SK-N-SH (cell line): Measurements from ENCODE around the gene MPP7. TPM values are rescaled to one million over a fixed set of nuclear protein-coding genes. Genes with fewer than 3 reads are reported as not detected.
"Not testable (repeated sequence)": the region's sequence is repeated elsewhere in the genome, so short reads cannot be mapped to it uniquely, and the experiment has no call there.

Experiments
- CTCF ChIA-PET: fragments of 300-600, 350-600 bp; formaldehyde crosslinking; extraction: SDS; loops from one replicate; lab custom pipeline; 2021; lab: Yijun Ruan, JAX
- POLR2A ChIA-PET: fragments of 350-600 bp; sonication (Branson Sonifier 250); formaldehyde crosslinking; extraction: SDS; loops from one replicate; lab custom pipeline; 2020; ENCODE audit warnings: antibody characterized with exemption, inconsistent platforms; lab: Yijun Ruan, JAX
- DNase-seq: peaks from one replicate; pipeline ENCODE4 v3.0.0; 2012
- H2AFZ ChIP-seq: fragments of 200-600 bp; sonication (generic); 2 replicates; pipeline ENCODE4 v1.8.1; 2016; ENCODE audit warnings: antibody characterized with exemption, mild to moderate bottlenecking, low read depth
- H3F3A ChIP-seq: fragments of 200-600 bp; sonication (generic); replicated peaks from 2 replicates; pipeline ENCODE3; 2016; ENCODE audit warnings: antibody characterized with exemption, mild to moderate bottlenecking; ENCODE audit not compliant: insufficient read depth
- H3K27ac ChIP-seq, 2 experiments: fragments of 200-500 bp in 1 of 2; fragments of 200-600 bp in 1 of 2; sonication (Bioruptor generic) in 1 of 2; sonication (generic), shearing (Covaris generic) in 1 of 2; 2 replicates each; pipeline versions ENCODE4 v1.5.1 to v1.6.1; 2014 to 2016; ENCODE audit warnings: low read depth in 2 of 2, inconsistent platforms in 1 of 2, low read length in 1 of 2, mild to moderate bottlenecking in 1 of 2, mixed read lengths in 1 of 2
- H3K27me3 ChIP-seq: fragments of 200-600 bp; sonication (generic), shearing (Covaris generic); 2 replicates; pipeline ENCODE4 v1.6.1; 2016; ENCODE audit warnings: mixed run types; ENCODE audit not compliant: insufficient read depth
- H3K36me3 ChIP-seq, 2 experiments: fragments of 200-500 bp in 1 of 2; fragments of 200-600 bp in 1 of 2; sonication (Bioruptor generic) in 1 of 2; sonication (generic) in 1 of 2; replicated peaks in 1 of 2; 2 replicates each; pipeline versions ENCODE3 to v1.5.1; 2014 to 2016; ENCODE audit warnings: low read length in 1 of 2, mild to moderate bottlenecking in 1 of 2; ENCODE audit not compliant: insufficient read depth in 2 of 2, control insufficient read depth in 1 of 2
- H3K4me1 ChIP-seq, 2 experiments: fragments of 200-500 bp in 1 of 2; fragments of 200-600 bp in 1 of 2; sonication (Bioruptor generic) in 1 of 2; sonication (generic), shearing (Covaris generic) in 1 of 2; 2 replicates each; pipeline versions ENCODE4 v1.5.1 to v1.6.1; 2014 to 2016; ENCODE audit warnings: low read depth in 1 of 2, low read length in 1 of 2, mixed run types in 1 of 2; ENCODE audit not compliant: insufficient read depth in 2 of 2, control insufficient read depth in 1 of 2
- H3K4me2 ChIP-seq: fragments of 200-600 bp; sonication (generic), shearing (Covaris generic); 2 replicates; pipeline ENCODE4 v1.6.1; 2017; ENCODE audit warnings: mixed run types
- H3K4me3 ChIP-seq, 2 experiments: fragments of 200-500 bp in 1 of 2; fragments of 200-600 bp in 1 of 2; sonication (Bioruptor generic) in 1 of 2; sonication (generic), shearing (Covaris generic) in 1 of 2; 2 replicates each; pipeline versions ENCODE4 v1.5.1 to v1.8.1; 2014 to 2016; ENCODE audit warnings: low read depth in 2 of 2, inconsistent platforms in 1 of 2, low read length in 1 of 2, mild to moderate bottlenecking in 1 of 2, mixed read lengths in 1 of 2, moderate library complexity in 1 of 2
- H3K79me2 ChIP-seq: fragments of 200-600 bp; sonication (generic); 2 replicates; pipeline ENCODE4 v1.8.1; 2017; ENCODE audit warnings: mild to moderate bottlenecking; ENCODE audit not compliant: insufficient read depth
- H3K9ac ChIP-seq: fragments of 200-600 bp; sonication (generic); 2 replicates; pipeline ENCODE4 v1.6.1; 2017; ENCODE audit warnings: mixed run types
- H3K9me2 ChIP-seq: fragments of 200-600 bp; sonication (generic); 2 replicates; pipeline ENCODE4 v1.6.1; 2017; ENCODE audit warnings: mixed run types
- H3K9me3 ChIP-seq: fragments of 200-600 bp; sonication (generic); 2 replicates; pipeline ENCODE4 v1.6.1; 2017; ENCODE audit warnings: mixed run types, mild to moderate bottlenecking, moderate library complexity
- H4K20me1 ChIP-seq: fragments of 200-600 bp; sonication (generic); 2 replicates; pipeline ENCODE4 v1.6.1; 2017; ENCODE audit warnings: mild to moderate bottlenecking, mixed run types; ENCODE audit not compliant: insufficient read depth
- CTCF ChIP-seq: fragments of 200-600 bp; sonication (generic); IDR thresholded peaks from 2 replicates; pipeline ENCODE4 v1.6.1; 2017; ENCODE audit warnings: antibody characterized with exemption, mild to moderate bottlenecking, moderate library complexity
- GATA2 ChIP-seq: sonication (generic); formaldehyde crosslinking; IDR thresholded peaks from 2 replicates; pipeline ENCODE4 v1.5.0; 2020; ENCODE audit warnings: mild to moderate bottlenecking, missing genetic modification reagents
- NFIC ChIP-seq: IDR thresholded peaks from 2 replicates; pipeline ENCODE4 v1.4.0; 2012; ENCODE audit warnings: borderline replicate concordance
- POLR2AphosphoS5 ChIP-seq: IDR thresholded peaks from 2 replicates; pipeline ENCODE4 v1.6.1; 2012; ENCODE audit warnings: low read depth, low read length
- REST ChIP-seq: IDR thresholded peaks from 2 replicates; pipeline ENCODE4 v1.6.1; 2012; ENCODE audit warnings: mild to moderate bottlenecking, low read depth, low read length, moderate library complexity
- SIN3A ChIP-seq: IDR thresholded peaks from 2 replicates; pipeline ENCODE4 v1.6.1; 2012; ENCODE audit warnings: low read depth, mild to moderate bottlenecking, low read length, moderate library complexity, borderline replicate concordance
- SMC3 ChIP-seq: IDR thresholded peaks from 2 replicates; pipeline ENCODE4 v1.6.1; 2012; ENCODE audit warnings: low read depth, low read length, improper control_type of control experiment
- TCF12 ChIP-seq: IDR thresholded peaks from 2 replicates; pipeline ENCODE4 v1.4.0; 2012
- YY1 ChIP-seq: IDR thresholded peaks from 2 replicates; pipeline ENCODE4 v1.4.0; 2012; ENCODE audit warnings: low read depth, mild to moderate bottlenecking
- WGBS: methylation state at CpG from one replicate; pipeline ENCODE4 v1.1.6; 2017; ENCODE audit warnings: low lambda C conversion rate; 5-methylcytosine and 5-hydroxymethylcytosine counted together
- polyA plus RNA-seq, 3 experiments: library from polyadenylated mRNA; depleted of rRNA; stranded (reverse); fragments of >200 nt; gene quantifications; 2 replicates each; pipeline ENCODE4 v1.2.3, GENCODE V29; 2012
- TF ChIP-seq, protein P1 (sequence below): IDR thresholded peaks from 2 replicates; pipeline ENCODE4; 2012
- TF ChIP-seq, protein P2 (sequence below): IDR thresholded peaks from 2 replicates; pipeline ENCODE4 v1.4.0; 2012; ENCODE audit warnings: low read depth

MPP7 gene
- polyA plus RNA-seq, 1 of the 3 experiments (the other 2 are of a cell fraction): not detected

DNA sequence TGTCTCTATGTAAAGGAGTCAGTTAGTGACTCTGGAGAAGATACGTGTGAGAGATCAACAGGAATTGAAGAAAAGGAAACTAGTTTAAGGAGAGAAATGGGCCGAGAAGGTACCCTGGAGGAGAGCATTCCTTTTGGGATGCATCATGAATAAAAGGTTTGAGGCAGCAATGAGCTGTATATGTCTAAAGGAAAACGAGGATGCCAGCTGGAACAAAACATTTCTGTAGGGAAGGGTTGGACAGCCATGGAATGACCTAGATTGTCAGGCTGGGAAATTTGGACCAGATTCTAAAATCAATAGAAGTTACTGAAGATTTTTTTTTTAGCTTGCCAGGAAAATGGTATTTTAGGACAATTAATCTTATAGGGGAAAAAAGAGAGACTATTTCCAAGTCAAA, 17.2 kb upstream of the MPP7 start:
- H3K4me1 ChIP-seq: no peaks in the 10 kb centered on the region
- no peak overlapping the region for H3K4me2 ChIP-seq
- H3K4me3 ChIP-seq: no peak overlapping the region
- H3F3A ChIP-seq: no peaks in the 10 kb centered on the region
- H3K9ac ChIP-seq: no peak overlapping the region
- H2AFZ ChIP-seq: no peak overlapping the region
- H3K27me3 ChIP-seq: peaks cover 36% of the 10 kb centered on the region
- no peaks in the 10 kb centered on the region for H4K20me1 ChIP-seq
- DNase-seq: no peak
- 4% methylated on average over 3 of the region's 3 CpGs for WGBS
- ChIA-PET CTCF (interaction anchor here (0.7 kb wide), 1 partner anchor 548 kb away, joined by 4 read pairs; no protein-coding TSS in a partner anchor), POLR2A (no interaction called here)
- H3K79me2 ChIP-seq: no peaks in the 10 kb centered on the region
- no peak overlapping the region for H3K27ac ChIP-seq
- no peaks in the 10 kb centered on the region for H3K9me2 ChIP-seq
- no peaks in the 10 kb centered on the region for H3K9me3 ChIP-seq
- TF ChIP-seq NFIC (no peak), GATA2 (no peak), SIN3A (no peak), REST (no peak), YY1 (no peak), TCF12 (no peak)
- TF ChIP-seq, protein P1, sequence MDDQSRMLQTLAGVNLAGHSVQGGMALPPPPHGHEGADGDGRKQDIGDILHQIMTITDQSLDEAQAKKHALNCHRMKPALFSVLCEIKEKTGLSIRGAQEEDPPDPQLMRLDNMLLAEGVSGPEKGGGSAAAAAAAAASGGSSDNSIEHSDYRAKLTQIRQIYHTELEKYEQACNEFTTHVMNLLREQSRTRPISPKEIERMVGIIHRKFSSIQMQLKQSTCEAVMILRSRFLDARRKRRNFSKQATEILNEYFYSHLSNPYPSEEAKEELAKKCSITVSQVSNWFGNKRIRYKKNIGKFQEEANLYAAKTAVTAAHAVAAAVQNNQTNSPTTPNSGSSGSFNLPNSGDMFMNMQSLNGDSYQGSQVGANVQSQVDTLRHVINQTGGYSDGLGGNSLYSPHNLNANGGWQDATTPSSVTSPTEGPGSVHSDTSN: no peak
- no peaks in the 10 kb centered on the region for H3K36me3 ChIP-seq

GRCh38 chr10:28319061-28319460, 16.2 kb upstream of the MPP7 start:
- H3K4me2 ChIP-seq, H4K20me1 ChIP-seq, CTCF ChIA-PET, H3K9me2 ChIP-seq, POLR2A ChIA-PET, H3K36me3 ChIP-seq, H3F3A ChIP-seq, H2AFZ ChIP-seq, H3K27ac ChIP-seq, H3K9ac ChIP-seq, H3K4me1 ChIP-seq, H3K4me3 ChIP-seq, H3K79me2 ChIP-seq, H3K9me3 ChIP-seq, DNase-seq: not testable (repeated sequence)
- H3K27me3 ChIP-seq: peaks cover 30% of the 10 kb centered on the region

- H2AFZ ChIP-seq: no peak overlapping the region
- DNase-seq: no peak
- H3K9ac ChIP-seq: no peak overlapping the region
- WGBS: 10% methylated on average over 1 of the region's 1 CpG
- no peaks in the 10 kb centered on the region for H3F3A ChIP-seq
- no peaks in the 10 kb centered on the region for H3K4me1 ChIP-seq
- H3K27ac ChIP-seq: no peak overlapping the region
- H4K20me1 ChIP-seq: no peaks in the 10 kb centered on the region
- H3K9me3 ChIP-seq: no peaks in the 10 kb centered on the region
- no peak overlapping the region for H3K4me2 ChIP-seq
- H3K36me3 ChIP-seq: no peaks in the 10 kb centered on the region
- no peaks in the 10 kb centered on the region for H3K9me2 ChIP-seq
- ChIA-PET CTCF (no interaction called here), POLR2A (no interaction called here)
- no peak overlapping the region for H3K4me3 ChIP-seq
- H3K27me3 ChIP-seq: peaks cover 30% of the 10 kb centered on the region
- H3K79me2 ChIP-seq: no peaks in the 10 kb centered on the region
- TF ChIP-seq, protein P2, sequence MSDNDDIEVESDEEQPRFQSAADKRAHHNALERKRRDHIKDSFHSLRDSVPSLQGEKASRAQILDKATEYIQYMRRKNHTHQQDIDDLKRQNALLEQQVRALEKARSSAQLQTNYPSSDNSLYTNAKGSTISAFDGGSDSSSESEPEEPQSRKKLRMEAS: no peak
- no peak for TF ChIP-seq YY1
- TF ChIP-seq REST: no peak
- no peak for TF ChIP-seq POLR2AphosphoS5
- TF ChIP-seq CTCF: no peak
- TF ChIP-seq SMC3: no peak
- TF ChIP-seq NFIC: no peak
Measured at GRCh38 chr10:28318626-28319025, 15.8 kb upstream of the MPP7 start.
